Keratinocyte (primary cell): ENCODE measurements around the gene PTPN6.

Experiments
- CTCF ChIP-seq, 3 experiments: IDR thresholded peaks in 1 of 3; conservative IDR thresholded peaks in 1 of 3; optimal IDR thresholded peaks in 1 of 3; 2 replicates in 2 of 3; 3 replicates in 1 of 3; pipeline versions ENCODE3 to v1.5.1; 2011; ENCODE audit warnings: low read length in 3 of 3, mild to moderate bottlenecking in 3 of 3, moderate library complexity in 2 of 3, control low read depth in 1 of 3, inconsistent platforms in 1 of 3; ENCODE audit not compliant: insufficient read depth in 2 of 3; ENCODE audit errors: extremely low read depth in 1 of 3
- EZH2 ChIP-seq: IDR thresholded peaks from one replicate; pipeline ENCODE4 v1.6.1; 2012; ENCODE audit warnings: inconsistent platforms, mild to moderate bottlenecking, low read length, moderate library complexity

GRCh38 chr12:7005311-7005710 lies 54.2 kb downstream of the PTPN6 start:
- TF ChIP-seq CTCF (optimal IDR thresholded peaks at IDR 0.05 in 1 of 3, IDR thresholded peaks at IDR 0.05 in 1 of 3, conservative IDR thresholded peaks at IDR 0.05 in 1 of 3; ENCODE audit: extremely low read depth in 1 of 3, insufficient read depth in 2 of 3, low read length in 3 of 3) (no peak), EZH2 (no peak)
